ENCODE results near the gene SOHLH1.

- TF ChIP-seq POLR2AphosphoS5 (IDR thresholded peaks at IDR 0.05) = no peak
- TF ChIP-seq, protein P1, sequence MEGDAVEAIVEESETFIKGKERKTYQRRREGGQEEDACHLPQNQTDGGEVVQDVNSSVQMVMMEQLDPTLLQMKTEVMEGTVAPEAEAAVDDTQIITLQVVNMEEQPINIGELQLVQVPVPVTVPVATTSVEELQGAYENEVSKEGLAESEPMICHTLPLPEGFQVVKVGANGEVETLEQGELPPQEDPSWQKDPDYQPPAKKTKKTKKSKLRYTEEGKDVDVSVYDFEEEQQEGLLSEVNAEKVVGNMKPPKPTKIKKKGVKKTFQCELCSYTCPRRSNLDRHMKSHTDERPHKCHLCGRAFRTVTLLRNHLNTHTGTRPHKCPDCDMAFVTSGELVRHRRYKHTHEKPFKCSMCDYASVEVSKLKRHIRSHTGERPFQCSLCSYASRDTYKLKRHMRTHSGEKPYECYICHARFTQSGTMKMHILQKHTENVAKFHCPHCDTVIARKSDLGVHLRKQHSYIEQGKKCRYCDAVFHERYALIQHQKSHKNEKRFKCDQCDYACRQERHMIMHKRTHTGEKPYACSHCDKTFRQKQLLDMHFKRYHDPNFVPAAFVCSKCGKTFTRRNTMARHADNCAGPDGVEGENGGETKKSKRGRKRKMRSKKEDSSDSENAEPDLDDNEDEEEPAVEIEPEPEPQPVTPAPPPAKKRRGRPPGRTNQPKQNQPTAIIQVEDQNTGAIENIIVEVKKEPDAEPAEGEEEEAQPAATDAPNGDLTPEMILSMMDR (IDR thresholded peaks at IDR 0.05) = no peak
These were observed 27.0 kb upstream of the SOHLH1 start for GRCh38 chr9:135726138-135726853.
